ENCODE measurements around the gene CYTH4.

GRCh38 chr22:37355174-37355573, 72.9 kb downstream of the CYTH4 start:
- TF ChIP-seq CTCF (conservative IDR thresholded peaks at IDR 0.05; ENCODE audit: low read depth in 2 of 2) (no peak), CREB1 (CRISPR knock-in tag; IDR thresholded peaks at IDR 0.05; ENCODE audit: low read depth) (no peak), NANOG (IDR thresholded peaks at IDR 0.05; ENCODE audit: borderline replicate concordance) (no peak), EZH2 (IDR thresholded peaks at IDR 0.05; ENCODE audit: low read depth, unreplicated experiment) (no peak), REST (IDR thresholded peaks at IDR 0.05; ENCODE audit: unreplicated experiment) (no peak), EZH2phosphoT487 (IDR thresholded peaks at IDR 0.05; ENCODE audit: unreplicated experiment) (no peak)

All from GM23338 (cell line).